ENCODE data around the gene ABCA1. TPM values are rescaled to one million over a fixed set of nuclear protein-coding genes. Genes with fewer than 3 reads are reported as not detected.

The ABCA1 gene
- total RNA-seq, 2 experiments from 2014 or later: 8.0 to 14.0 TPM

DNA sequence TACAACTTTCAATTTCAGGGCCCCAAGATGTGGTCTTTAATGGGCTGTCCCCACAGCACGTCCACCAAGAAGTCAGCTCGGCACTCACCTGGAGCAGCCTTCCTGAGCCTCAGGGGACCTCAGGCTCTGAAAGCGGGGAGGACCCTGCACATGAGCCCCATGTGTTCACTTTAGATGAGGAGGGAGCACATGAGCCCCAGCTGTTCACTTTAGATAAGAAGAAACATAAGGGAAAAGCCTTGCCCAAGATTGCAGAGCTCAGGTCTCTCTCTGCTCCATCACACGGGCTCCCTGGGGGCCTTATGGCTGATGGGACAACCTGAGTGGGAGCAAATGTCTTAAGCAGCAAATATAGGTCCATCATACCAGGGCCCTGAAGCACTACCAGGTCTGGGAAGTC is 107.6 kb downstream of the ABCA1 start:
- Histone ChIP-seq H4K20me1 (ENCODE audit: insufficient read depth, low read length) (no peaks in the 10 kb centered on the region), H3K27ac (ENCODE audit: low read depth, low read length, poor library complexity, severe bottlenecking) (no peak overlapping the region), H3K79me2 (ENCODE audit: insufficient read depth, low read depth, low read length) (no peaks in the 10 kb centered on the region), H3K9me3 (ENCODE audit: low read length) (no peaks in the 10 kb centered on the region), H2AFZ (ENCODE audit: low read length) (no peak overlapping the region), H3K4me1 (ENCODE audit: insufficient read depth, low read length, poor library complexity, severe bottlenecking) (no peaks in the 10 kb centered on the region), H3K9me2 (ENCODE audit: insufficient read depth, low read length) (no peaks in the 10 kb centered on the region), H3K36me3 (ENCODE audit: insufficient read depth, low read length) (peaks cover 95% of the 10 kb centered on the region), H3K4me2 (ENCODE audit: low read length) (no peak overlapping the region), H3K4me3 (ENCODE audit: low read depth, low read length, poor library complexity, severe bottlenecking) (no peak overlapping the region)
- BruUV-seq (replicated peaks): no TSS peak
- ChIA-PET CTCF (ENCODE audit: unreplicated experiment) (no interaction called here), POLR2A (no interaction called here)
- TF ChIP-seq EZH2phosphoT487 (IDR thresholded peaks at IDR 0.05; ENCODE audit: borderline replicate concordance, low read depth, low read length) (no peak), CTCF (conservative IDR thresholded peaks at IDR 0.05; ENCODE audit: low read length) (no peak)
- DNase-seq (ENCODE audit: low spot score): no peak
- intact Hi-C loops (cut with micrococcal nuclease; ENCODE audit: unreplicated experiment): no loop called here

GRCh38 chr9:104819033-104819432 is 108.9 kb downstream of the ABCA1 start:
- Histone ChIP-seq H4K20me1 (ENCODE audit: insufficient read depth, low read length) (no peaks in the 10 kb centered on the region), H3K4me2 (ENCODE audit: low read length) (no peak overlapping the region), H3K36me3 (ENCODE audit: insufficient read depth, low read length) (peaks cover 95% of the 10 kb centered on the region), H3K4me3 (ENCODE audit: low read depth, low read length, poor library complexity, severe bottlenecking) (no peak overlapping the region), H3K9me2 (ENCODE audit: insufficient read depth, low read length) (no peaks in the 10 kb centered on the region), H3K9me3 (ENCODE audit: low read length) (no peaks in the 10 kb centered on the region), H3K79me2 (ENCODE audit: insufficient read depth, low read depth, low read length) (no peaks in the 10 kb centered on the region), H3K27ac (ENCODE audit: low read depth, low read length, poor library complexity, severe bottlenecking) (no peak overlapping the region), H2AFZ (ENCODE audit: low read length) (no peak overlapping the region), H3K4me1 (ENCODE audit: insufficient read depth, low read length, poor library complexity, severe bottlenecking) (no peaks in the 10 kb centered on the region)
- no peak for DNase-seq (ENCODE audit: low spot score)
- POLR2A ChIA-PET: interaction anchor here (0.8 kb wide), 1 partner anchor 357 kb away, joined by 3 read pairs; no protein-coding TSS in a partner anchor
- TF ChIP-seq CTCF (conservative IDR thresholded peaks at IDR 0.05; ENCODE audit: low read length) (no peak), EZH2phosphoT487 (IDR thresholded peaks at IDR 0.05; ENCODE audit: borderline replicate concordance, low read depth, low read length) (no peak)
- no TSS peak for BruUV-seq (replicated peaks)
- CTCF ChIA-PET (ENCODE audit: unreplicated experiment): no interaction called here
- intact Hi-C loops (cut with micrococcal nuclease; ENCODE audit: unreplicated experiment): no loop called here

- H3K4me3 ChIP-seq (ENCODE audit: low read depth, low read length, poor library complexity, severe bottlenecking): no peak overlapping the region
- no peaks in the 10 kb centered on the region for H4K20me1 ChIP-seq (ENCODE audit: insufficient read depth, low read length)
- no peaks in the 10 kb centered on the region for H3K9me3 ChIP-seq (ENCODE audit: low read length)
- CTCF ChIA-PET (ENCODE audit: unreplicated experiment): no interaction called here
- H3K4me2 ChIP-seq (ENCODE audit: low read length): no peak overlapping the region
- POLR2A ChIA-PET: interaction anchor here (0.5 to 0.9 kb wide), 2 partner anchors 12 to 55 kb away, joined by 3 read pairs; no protein-coding TSS in a partner anchor
- intact Hi-C loops (cut with micrococcal nuclease; ENCODE audit: unreplicated experiment): no loop called here
- TF ChIP-seq EZH2phosphoT487 (IDR thresholded peaks at IDR 0.05; ENCODE audit: borderline replicate concordance, low read depth, low read length): no peak
- TF ChIP-seq CTCF (conservative IDR thresholded peaks at IDR 0.05; ENCODE audit: low read length): no peak
- no peaks in the 10 kb centered on the region for H3K79me2 ChIP-seq (ENCODE audit: insufficient read depth, low read depth, low read length)
- H3K27ac ChIP-seq (ENCODE audit: low read depth, low read length, poor library complexity, severe bottlenecking): no peak overlapping the region
- BruUV-seq (replicated peaks): no TSS peak
- H2AFZ ChIP-seq (ENCODE audit: low read length): no peak overlapping the region
- H3K36me3 ChIP-seq (ENCODE audit: insufficient read depth, low read length): peaks cover 94% of the 10 kb centered on the region
- H3K4me1 ChIP-seq (ENCODE audit: insufficient read depth, low read length, poor library complexity, severe bottlenecking): no peaks in the 10 kb centered on the region
- no peak for DNase-seq (ENCODE audit: low spot score)
- H3K9me2 ChIP-seq (ENCODE audit: insufficient read depth, low read length): no peaks in the 10 kb centered on the region
These were observed 110.5 kb downstream of the ABCA1 start for GRCh38 chr9:104817437-104817836.
